HG03439 (cell line): ENCODE measurements around the gene ARMC8.
A peak's percentile ranks its signal among the peaks of the same experiment; 100 is the strongest.

Source experiments
- ATAC-seq: cut with Tn5 transposase; IDR thresholded peaks from one replicate; pipeline ENCODE4 v1.9.1; 2021; ENCODE audit warnings: mild to moderate bottlenecking, moderate library complexity; ENCODE audit not compliant: unreplicated experiment

Gene ARMC8

DNA sequence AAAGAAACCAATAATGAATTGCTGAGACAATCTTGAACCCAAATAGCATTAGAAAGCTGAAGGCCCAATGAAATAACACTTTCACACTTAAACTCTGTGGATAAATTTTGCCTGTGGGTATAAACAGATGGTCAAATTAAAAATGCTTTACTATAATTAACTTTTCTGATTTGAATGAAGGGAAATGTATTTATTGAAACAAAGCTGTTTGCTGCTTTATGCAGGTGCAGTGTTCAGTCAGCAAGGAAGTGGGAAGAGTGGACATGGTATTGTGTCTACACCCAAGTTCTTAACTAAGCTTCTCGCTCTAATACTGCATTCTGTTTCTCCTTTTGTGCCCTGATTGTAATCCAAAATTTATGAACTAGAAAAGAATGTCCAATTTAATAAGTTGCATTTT lies 110.8 kb downstream of the ARMC8 start:
- no peak for ATAC-seq

DNA sequence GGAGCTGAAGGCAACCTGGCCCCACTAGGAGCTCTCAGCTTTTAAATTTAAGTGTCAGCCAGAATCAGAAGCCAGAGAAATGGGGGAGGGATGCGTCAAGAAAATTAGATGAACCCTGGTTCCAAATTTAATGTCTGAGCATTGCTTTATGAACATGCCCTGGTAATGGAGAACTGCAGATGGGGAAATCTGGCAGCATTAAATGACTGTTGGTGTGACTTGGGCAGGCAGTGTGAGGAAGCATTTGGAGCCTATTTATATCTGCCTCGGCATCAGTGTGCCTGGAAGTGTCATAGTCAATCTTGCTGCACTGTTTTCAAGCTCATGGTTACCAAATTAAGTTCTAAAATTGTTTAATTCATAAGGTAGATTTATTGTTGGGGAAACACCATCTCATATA lies 113.5 kb downstream of the ARMC8 start:
- ATAC-seq: no peak

DNA sequence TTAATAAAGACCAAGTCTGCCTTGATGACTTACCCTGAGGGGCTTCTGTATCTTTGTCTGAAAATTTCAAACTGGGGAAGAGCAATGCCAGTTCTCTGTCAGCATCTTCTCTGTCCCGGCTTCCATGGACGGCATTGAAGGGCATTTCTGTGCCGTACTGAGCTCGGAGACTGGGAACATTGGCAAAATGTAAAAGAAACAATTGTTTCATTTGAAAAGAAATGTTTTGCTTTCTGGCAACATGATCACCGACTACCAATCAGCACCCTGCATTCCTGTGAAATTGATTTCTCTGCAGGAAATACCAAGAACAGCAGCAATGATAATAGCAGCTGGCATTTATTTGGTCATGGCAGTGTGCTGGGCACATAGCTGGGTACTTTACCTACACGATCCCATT lies 116.4 kb downstream of the ARMC8 start:
- ATAC-seq: no peak

DNA sequence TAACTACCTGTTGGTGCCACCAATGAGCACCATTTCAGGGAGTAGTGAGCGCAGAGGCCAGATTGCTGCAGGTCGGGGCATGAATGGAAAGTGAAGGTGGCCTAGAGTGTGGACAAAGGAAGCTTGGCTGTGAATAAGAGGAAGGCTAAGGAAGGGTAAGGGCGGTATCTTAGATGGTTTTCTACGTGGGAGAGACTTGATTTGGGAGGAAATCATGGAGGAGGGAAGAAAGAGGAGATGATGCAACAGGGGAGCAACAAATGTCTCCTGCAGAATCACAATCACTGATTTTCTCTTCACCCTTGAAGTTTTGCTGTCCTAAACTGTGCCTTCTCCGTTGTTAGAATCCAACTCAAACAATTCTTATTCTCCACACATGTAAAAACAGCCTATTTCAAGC lies 120.8 kb downstream of the ARMC8 start:
- ATAC-seq: no peak

- ATAC-seq: no peak
These were observed 121.7 kb downstream of the ARMC8 start for GRCh38 chr3:138308783-138309182.

DNA sequence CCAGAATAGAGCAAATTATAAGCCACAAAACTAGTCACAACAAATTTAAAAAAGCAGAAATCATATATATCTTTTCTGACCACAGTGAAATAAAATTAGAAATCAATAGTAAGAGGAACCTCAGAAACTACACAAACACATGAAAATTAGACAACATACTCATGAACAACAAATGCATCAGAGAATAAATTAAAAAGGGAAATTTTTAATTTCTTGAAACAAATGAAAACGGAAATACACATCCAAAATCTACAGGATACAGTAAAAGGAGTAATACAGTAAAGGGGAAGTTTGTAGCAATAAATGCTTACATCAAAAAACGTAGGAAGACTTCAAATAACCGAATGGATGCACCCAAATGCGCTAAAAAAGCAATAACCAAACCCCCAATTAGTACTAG lies 123.4 kb downstream of the ARMC8 start:
- ATAC-seq: no peak

DNA sequence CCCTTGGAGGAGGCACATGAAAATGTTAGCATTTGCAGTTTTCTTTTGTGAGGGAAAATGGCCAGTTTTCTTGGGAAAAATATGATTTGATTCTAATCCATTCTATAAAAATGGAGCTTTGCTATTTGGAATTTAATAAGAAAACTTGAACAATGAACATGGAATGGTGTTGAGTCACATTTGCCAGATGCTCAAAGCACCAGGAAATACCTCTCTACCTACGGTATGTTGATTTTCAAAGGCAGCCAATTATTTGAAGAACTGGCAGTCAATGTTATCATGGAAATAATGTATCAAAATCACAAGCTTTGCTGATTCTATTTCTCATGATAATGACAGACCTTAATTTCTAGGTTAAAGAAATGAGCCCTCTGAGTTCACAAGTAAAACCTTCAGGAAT lies 127.7 kb downstream of the ARMC8 start:
- ATAC-seq: no peak

DNA sequence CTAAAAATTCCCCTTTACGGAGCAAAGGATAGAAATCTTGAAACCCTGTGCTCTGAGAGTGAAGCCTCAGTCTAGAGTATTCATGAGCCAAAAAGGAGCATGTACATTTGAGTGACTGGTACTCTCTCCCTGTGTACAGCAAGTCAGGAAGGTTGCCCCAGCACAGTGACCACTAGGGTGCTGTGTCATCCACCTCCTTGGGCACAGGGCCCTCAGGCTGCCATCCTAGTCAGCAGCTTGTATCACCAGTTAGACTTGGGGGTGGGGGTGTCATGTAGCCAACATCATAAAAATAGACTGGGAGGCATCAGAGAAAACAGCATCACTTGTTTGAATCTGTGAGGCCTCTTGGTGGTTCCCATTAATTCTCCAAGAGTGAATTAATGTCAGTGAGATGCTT lies 130.6 kb downstream of the ARMC8 start:
- no peak for ATAC-seq

DNA sequence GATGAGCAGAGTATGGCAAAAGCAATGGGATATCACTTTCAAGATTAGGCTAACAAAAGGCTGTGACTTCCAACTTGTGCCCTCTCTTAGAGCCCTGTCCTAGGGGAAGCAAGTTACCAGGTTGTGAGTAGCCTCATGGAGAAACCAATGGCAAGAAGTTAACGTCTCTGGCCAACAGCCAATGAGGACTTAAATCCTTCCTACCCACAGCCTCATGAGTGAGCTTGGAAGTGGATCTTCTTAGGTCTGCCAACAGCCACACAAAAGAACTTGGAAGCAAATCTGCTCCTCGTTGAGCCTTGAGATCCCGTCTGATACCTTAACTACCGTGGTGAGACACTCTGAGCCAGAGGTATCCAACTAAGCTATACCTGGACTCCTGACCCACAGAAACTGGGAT lies 136.9 kb downstream of the ARMC8 start:
- ATAC-seq: no peak

DNA sequence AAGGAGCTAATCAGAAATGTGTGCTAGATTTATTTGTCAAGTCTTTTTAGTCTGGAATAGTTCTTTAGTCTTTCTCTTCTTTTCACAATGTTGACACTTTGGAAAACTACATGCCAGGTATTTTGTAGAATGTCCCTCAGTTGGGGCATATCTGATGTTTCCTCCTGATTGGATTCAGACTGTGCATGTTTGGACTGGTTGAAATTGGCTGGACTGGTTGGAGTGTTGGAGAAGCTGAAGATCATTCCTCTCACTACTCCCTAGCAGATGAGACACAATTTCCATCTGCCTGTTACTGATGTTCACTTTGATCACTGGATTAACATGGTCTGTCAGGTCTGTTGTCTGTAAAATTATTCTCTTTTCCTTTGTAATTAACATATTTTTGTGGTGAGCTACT lies 138.9 kb downstream of the ARMC8 start:
- no peak for ATAC-seq

DNA sequence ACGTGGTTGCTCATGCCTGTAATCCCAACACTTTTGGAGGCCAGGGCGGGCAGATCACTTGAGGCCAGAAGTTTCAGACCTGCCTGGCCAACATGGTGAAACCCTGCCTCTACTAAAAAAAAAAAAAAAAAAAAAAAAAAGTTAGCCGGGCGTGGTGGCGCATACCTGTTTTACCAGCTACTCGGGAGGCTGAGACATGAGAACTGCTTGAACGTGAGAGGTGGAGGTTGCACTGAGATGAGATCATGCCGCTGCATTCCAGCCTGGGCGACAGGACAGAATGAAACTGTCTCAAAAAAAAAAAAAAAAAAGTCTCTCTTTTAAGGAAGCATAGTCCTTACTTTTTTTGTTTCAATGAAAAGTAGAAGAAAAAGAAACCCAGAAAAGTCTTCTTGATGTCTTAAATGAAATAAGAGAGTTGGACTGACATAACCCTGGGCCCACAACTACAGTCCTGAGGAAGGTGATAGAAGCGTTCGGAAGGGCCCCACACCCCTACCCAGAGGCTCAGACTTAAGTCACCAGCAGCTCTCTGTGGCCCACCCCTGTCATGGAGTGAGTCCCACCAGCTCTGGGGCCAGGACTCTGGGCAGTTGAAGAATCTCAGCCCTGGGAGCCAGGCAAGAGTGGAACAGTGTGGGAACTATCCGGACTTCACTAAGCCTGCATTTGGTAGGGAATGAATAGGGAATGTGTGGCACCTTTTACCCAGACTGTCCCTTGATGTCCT lies 139.9 kb downstream of the ARMC8 start:
- ATAC-seq: no peak

DNA sequence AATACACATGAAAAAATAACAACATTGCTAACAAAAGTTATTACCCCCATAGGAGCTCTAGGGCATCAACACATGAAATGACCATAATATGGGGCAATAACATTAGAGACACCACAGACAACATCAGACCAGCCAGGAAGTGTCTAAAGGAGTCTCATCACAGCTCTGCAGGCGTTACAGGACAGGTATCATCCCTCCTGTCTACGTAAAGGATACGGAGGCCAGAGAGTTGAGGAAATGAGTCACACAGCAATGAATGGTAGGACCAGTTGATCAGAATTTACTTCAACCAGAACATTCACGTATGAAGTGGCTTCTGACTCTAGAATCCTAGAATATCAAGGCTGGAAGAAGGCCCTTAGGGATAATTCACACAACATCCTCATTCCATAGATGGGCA lies 140.7 kb downstream of the ARMC8 start:
- no peak for ATAC-seq

DNA sequence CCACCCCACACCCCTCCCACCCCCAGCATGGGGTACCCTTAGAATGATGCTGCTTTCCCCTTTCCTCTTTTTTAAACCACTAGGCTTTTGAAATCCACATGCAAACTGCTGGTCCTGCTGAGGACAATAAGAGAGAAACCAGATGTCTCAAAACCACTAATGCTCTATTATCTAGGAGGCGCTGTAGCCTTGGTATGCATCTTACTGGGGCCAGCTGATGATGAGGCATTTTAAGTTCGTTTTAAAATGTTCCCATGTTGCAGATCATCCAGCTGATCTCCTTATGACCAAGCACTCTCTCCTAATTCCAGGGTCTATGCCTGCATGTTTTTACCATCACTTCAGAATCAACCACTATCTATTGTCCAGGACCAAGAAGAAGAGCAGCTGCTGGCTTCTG lies 141.2 kb downstream of the ARMC8 start:
- no peak for ATAC-seq

- ATAC-seq: peak; percentile 68
These were observed 142.3 kb downstream of the ARMC8 start, which contains the start of gene NME9 for GRCh38 chr3:138329127-138329983. TSS of gene NME9 (minus strand) at chr3:138329851. CDS start at chr3:138329335, 516 bp downstream.

DNA sequence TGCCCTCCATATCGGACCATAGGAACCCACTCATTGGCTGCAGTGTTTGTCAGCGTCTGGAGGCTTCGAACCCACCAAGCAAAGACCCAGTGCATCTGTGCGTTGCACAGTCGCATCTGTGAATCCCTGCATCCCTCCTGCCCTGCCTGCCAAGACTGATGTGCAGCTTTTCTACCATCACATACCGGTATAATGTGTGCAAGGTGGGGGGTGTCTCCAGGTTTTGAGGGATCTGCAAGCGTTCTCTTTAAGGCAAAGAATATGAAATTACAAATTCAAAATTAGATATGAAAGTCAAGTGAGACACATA lies 142.8 kb downstream of the ARMC8 start:
- no peak for ATAC-seq

DNA sequence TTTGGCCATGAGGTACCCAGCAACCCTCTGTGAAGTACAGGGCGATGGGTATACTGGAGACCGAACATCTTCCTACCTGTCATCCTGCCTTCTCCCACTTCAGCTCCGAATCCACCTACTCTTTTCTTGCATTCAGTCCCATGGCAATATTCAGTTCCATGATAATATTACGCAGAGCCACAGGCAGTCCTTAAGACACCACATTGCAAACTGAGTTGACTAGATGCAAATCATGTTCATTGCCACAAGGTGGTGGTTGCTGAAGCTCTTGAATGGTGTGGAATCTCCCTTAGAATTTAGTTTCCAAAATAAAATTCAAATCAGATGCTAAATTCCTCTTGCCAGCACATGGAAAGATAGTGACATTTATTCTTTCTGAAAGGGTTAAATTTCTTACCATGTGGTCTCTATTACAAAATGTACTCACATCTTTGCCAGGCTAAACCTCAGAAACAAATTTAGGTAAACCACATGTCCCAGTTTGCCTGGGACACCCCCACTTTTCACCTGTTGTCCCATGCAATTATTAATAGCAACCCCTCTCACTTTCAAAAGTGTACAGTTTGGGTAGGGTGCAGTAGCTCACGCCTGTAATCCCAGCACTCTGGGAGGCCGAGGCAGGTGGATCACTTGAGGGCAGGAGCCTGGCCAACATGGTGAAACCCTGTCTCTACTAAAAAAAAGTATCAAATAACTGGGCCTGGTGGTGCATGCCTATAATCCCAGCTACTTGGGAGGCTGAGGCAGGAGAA lies 144.2 kb downstream of the ARMC8 start:
- no peak for ATAC-seq

- ATAC-seq: no peak
These were observed 145.5 kb downstream of the ARMC8 start for GRCh38 chr3:138332472-138333073.

- no peak for ATAC-seq
These were observed 147.5 kb downstream of the ARMC8 start for GRCh38 chr3:138334608-138335007.

GRCh38 chr3:138336454-138336999 lies 149.4 kb downstream of the ARMC8 start:
- ATAC-seq: no peak

DNA sequence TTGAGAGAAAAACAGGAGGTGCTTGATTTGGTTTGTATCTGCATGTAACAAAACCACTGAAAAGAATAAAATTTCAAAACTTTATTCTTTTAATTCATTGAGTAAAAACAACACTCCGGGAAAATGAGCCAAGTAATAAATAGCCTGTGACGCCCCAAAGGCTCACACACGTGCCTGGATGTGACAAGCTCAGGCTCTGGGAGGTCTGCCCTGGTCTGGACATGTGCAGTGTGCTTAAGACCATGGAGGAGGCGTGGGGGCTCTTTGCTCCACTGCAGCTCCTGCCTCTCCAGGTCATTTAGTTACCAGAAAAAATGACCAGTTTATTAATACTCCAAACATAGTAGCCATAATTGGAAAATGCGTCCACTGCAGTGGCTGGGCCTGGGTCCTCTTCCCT lies 151.1 kb downstream of the ARMC8 start:
- no peak for ATAC-seq

GRCh38 chr3:138338811-138339210 lies 151.7 kb downstream of the ARMC8 start:
- no peak for ATAC-seq
